GM12892 (cell line): ENCODE measurements around the gene SLC35B2.

ENCODE experiments used
- POLR2A ChIP-seq: IDR thresholded peaks from 2 replicates; pipeline ENCODE4 v1.6.1; 2011; ENCODE audit warnings: low read depth, low read length, control low read depth
- POLR2AphosphoS5 ChIP-seq: IDR thresholded peaks from 2 replicates; pipeline ENCODE4 v1.6.1; 2011; ENCODE audit warnings: low read depth, low read length, control low read depth
- TAF1 ChIP-seq: IDR thresholded peaks from 2 replicates; pipeline ENCODE4 v1.6.1; 2011; ENCODE audit warnings: low read depth, mild to moderate bottlenecking, control low read depth, low read length, borderline replicate concordance

DNA sequence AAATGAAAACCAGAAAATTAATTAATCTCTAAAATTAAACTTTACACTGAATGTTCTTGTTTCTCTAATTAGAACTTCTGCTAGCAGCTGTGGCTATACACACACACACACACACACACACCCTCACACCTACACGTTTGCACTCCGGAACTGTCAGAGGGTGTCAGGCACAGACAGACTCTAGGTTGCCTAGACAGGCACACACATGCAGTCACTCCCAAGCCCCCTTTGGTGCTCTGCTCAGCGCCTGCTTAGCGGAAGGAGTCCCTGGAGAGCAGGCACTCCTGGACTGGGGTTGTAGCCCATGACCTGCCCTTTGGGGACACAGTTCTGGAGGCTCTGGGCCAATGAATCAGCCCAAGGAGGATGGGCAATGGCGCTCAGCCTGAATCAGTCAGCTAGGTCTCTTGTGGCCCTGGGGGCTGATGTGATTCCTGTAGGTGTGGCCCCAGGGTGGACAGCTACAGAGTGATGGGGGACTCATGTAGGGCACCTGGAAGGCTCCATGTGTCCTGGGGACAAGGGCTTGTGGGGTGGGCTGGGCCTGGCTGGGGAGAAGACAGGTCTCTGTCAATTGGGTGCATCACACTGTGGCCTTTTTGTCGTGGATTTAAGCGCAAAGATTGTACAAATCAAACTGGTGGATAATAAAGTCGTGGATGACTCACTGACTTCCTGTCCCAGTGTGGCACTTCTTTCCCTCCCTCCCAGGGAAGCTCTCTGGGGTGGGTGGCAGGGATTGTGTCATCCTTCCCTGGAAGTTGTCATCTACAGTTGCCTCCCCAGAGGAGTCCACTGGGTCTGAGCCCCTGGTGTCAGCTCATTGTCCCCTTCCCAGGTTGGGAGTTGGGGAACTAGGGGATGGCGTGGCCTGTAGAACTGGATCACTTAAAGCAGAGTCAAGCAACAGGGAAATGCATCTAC, 21.7 kb upstream of the SLC35B2 start:
- TF ChIP-seq POLR2A (no peak), TAF1 (no peak), POLR2AphosphoS5 (no peak)
